Osteoblast (primary cell): Measurements from ENCODE around the gene NDUFV2. TPM values are rescaled to one million over a fixed set of nuclear protein-coding genes. Genes with fewer than 3 reads are reported as not detected.

ENCODE experiments used
- DNase-seq: peaks from one replicate; pipeline ENCODE4 v3.0.0; 2011; ENCODE audit warnings: low spot score, mixed read lengths; ENCODE audit not compliant: insufficient read length; ENCODE audit errors: missing footprints
- H2AFZ ChIP-seq: 2 replicates; pipeline ENCODE4 v1.6.0; 2011; ENCODE audit warnings: mild to moderate bottlenecking, low read length
- H3K27ac ChIP-seq: 2 replicates; pipeline ENCODE4 v1.5.1; 2011; ENCODE audit warnings: mild to moderate bottlenecking, low read depth, low read length, moderate library complexity
- H3K27me3 ChIP-seq: 2 replicates; pipeline ENCODE4 v1.6.0; 2012; ENCODE audit warnings: mild to moderate bottlenecking, control low read depth, inconsistent platforms, low read length, moderate library complexity; ENCODE audit not compliant: insufficient read depth
- H3K36me3 ChIP-seq: 2 replicates; pipeline ENCODE4 v1.5.1; 2011; ENCODE audit warnings: mild to moderate bottlenecking, low read length, control low read depth, moderate library complexity; ENCODE audit not compliant: insufficient read depth
- H3K4me1 ChIP-seq: 2 replicates; pipeline ENCODE4 v1.5.1; 2011; ENCODE audit warnings: mild to moderate bottlenecking, low read length, control low read depth, moderate library complexity; ENCODE audit not compliant: insufficient read depth
- H3K4me2 ChIP-seq: 2 replicates; pipeline ENCODE4 v1.6.0; 2011; ENCODE audit warnings: mild to moderate bottlenecking, low read length; ENCODE audit not compliant: insufficient read depth
- H3K4me3 ChIP-seq: fragments of 200-600 bp; sonication (generic); 3 replicates; pipeline ENCODE4 v1.5.1; 2012; ENCODE audit warnings: mild to moderate bottlenecking, low read length, inconsistent platforms; ENCODE audit not compliant: insufficient read depth
- H3K79me2 ChIP-seq: 2 replicates; pipeline ENCODE4 v1.6.0; 2012; ENCODE audit warnings: mild to moderate bottlenecking, low read length, control low read depth, inconsistent platforms; ENCODE audit not compliant: insufficient read depth
- H3K9me3 ChIP-seq: 2 replicates; pipeline ENCODE4 v1.5.1; 2011; ENCODE audit warnings: low read depth, low read length, control low read depth
- H4K20me1 ChIP-seq: 2 replicates; pipeline ENCODE4 v1.6.0; 2012; ENCODE audit warnings: mild to moderate bottlenecking, low read length, control low read depth; ENCODE audit not compliant: insufficient read depth
- CTCF ChIP-seq: IDR thresholded peaks from 2 replicates; pipeline ENCODE4 v1.5.1; 2011; ENCODE audit warnings: mild to moderate bottlenecking, low read depth, low read length, moderate library complexity; ENCODE audit errors: extremely low read depth
- total RNA-seq: library from RNA; depleted of rRNA; stranded (reverse); fragments of >200 nt; gene quantifications from 2 replicates; pipeline ENCODE4 v1.2.3, GENCODE V29; 2012

The NDUFV2 gene
- total RNA-seq, 1 donor, result 95.9 TPM

- peaks cover 50% of the 10 kb centered on the region for H3K79me2 ChIP-seq
- peak overlapping the region; percentile 84 for H2AFZ ChIP-seq
- H3K4me1 ChIP-seq, result peaks cover 31% of the 10 kb centered on the region
- H3K9me3 ChIP-seq, result no peaks in the 10 kb centered on the region
- peak overlapping the region; percentile 72 for H3K27ac ChIP-seq
- H3K4me2 ChIP-seq, result peak overlapping the region; percentile 86
- DNase-seq, result peak; percentile 85
- peaks cover 23% of the 10 kb centered on the region for H3K36me3 ChIP-seq
- peak overlapping the region; percentile 73 for H3K4me3 ChIP-seq
- TF ChIP-seq CTCF, result no peak
- peaks cover 6% of the 10 kb centered on the region for H4K20me1 ChIP-seq
- H3K27me3 ChIP-seq, result no peaks in the 10 kb centered on the region
These were observed 33.4 kb downstream of the NDUFV2 start for GRCh38 chr18:9135912-9136314.

GRCh38 chr18:9136315-9137155 is 34.0 kb downstream of the NDUFV2 start, which contains the start of gene ANKRD12:
Gene ANKRD12, plus strand, starts transcription at chr18:9136781. Its CDS starts 45,652 bp downstream, at chr18:9182433.
- TF ChIP-seq CTCF, result no peak
- no peaks in the 10 kb centered on the region for H3K27me3 ChIP-seq

GRCh38 chr18:9137168-9138066 is 34.9 kb downstream of the NDUFV2 start:
- peak; percentile 96 for DNase-seq
- peaks cover 14% of the 10 kb centered on the region for H3K36me3 ChIP-seq
- peak overlapping the region; percentile 82 for H3K4me2 ChIP-seq
- TF ChIP-seq CTCF, result no peak
- no peaks in the 10 kb centered on the region for H3K9me3 ChIP-seq
- peaks cover 59% of the 10 kb centered on the region for H3K79me2 ChIP-seq
- no peaks in the 10 kb centered on the region for H3K27me3 ChIP-seq
- H3K4me3 ChIP-seq, result peak overlapping the region; percentile 73
- peak overlapping the region; percentile 93 for H3K27ac ChIP-seq
- peak overlapping the region; percentile 6 for H2AFZ ChIP-seq
- peaks cover 43% of the 10 kb centered on the region for H3K4me1 ChIP-seq
- H4K20me1 ChIP-seq, result peaks cover 6% of the 10 kb centered on the region

More at GRCh38 chr18:9136315-9137155, 34.0 kb downstream of the NDUFV2 start, which contains the start of gene ANKRD12:
- peak within 1 kb of the TSS; percentile 93 for H3K27ac ChIP-seq
- H3K4me3 ChIP-seq, result peak within 1 kb of the TSS; percentile 73
- H3K79me2 ChIP-seq, result peaks cover 56% of the 10 kb centered on the region
- no peaks in the 10 kb centered on the region for H3K9me3 ChIP-seq
- H3K4me2 ChIP-seq, result peak within 1 kb of the TSS; percentile 86
- peaks cover 23% of the 10 kb centered on the region for H3K36me3 ChIP-seq
- peak; percentile 100 for DNase-seq
- peaks cover 6% of the 10 kb centered on the region for H4K20me1 ChIP-seq
- H3K4me1 ChIP-seq, result peaks cover 36% of the 10 kb centered on the region
- H2AFZ ChIP-seq, result peak within 1 kb of the TSS; percentile 84
